ENCODE results near the gene VPS50. TPM values are rescaled to one million over a fixed set of nuclear protein-coding genes. Genes with fewer than 3 reads are reported as not detected.
A peak's percentile ranks its signal among the peaks of the same experiment; 100 is the strongest.

VPS50 gene, protein sequence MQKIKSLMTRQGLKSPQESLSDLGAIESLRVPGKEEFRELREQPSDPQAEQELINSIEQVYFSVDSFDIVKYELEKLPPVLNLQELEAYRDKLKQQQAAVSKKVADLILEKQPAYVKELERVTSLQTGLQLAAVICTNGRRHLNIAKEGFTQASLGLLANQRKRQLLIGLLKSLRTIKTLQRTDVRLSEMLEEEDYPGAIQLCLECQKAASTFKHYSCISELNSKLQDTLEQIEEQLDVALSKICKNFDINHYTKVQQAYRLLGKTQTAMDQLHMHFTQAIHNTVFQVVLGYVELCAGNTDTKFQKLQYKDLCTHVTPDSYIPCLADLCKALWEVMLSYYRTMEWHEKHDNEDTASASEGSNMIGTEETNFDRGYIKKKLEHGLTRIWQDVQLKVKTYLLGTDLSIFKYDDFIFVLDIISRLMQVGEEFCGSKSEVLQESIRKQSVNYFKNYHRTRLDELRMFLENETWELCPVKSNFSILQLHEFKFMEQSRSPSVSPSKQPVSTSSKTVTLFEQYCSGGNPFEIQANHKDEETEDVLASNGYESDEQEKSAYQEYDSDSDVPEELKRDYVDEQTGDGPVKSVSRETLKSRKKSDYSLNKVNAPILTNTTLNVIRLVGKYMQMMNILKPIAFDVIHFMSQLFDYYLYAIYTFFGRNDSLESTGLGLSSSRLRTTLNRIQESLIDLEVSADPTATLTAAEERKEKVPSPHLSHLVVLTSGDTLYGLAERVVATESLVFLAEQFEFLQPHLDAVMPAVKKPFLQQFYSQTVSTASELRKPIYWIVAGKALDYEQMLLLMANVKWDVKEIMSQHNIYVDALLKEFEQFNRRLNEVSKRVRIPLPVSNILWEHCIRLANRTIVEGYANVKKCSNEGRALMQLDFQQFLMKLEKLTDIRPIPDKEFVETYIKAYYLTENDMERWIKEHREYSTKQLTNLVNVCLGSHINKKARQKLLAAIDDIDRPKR
- total RNA-seq (41.2 TPM), polyA plus RNA-seq (10 to 100 TPM; 10.2 to 13.5 (median 10.9) TPM)

- H3K27me3 Mint-ChIP-seq = peaks cover 5% of the 10 kb centered on the region
- peak within 1 kb of the TSS; percentile 96 to 99 (median 97) for H3K27ac Mint-ChIP-seq
- DNase-seq (peak; percentile 90 to 98 (median 96)), ATAC-seq (ENCODE audit: low read depth in 2 of 2) (peak; percentile 99)
- Histone ChIP-seq H3K9me3 (ENCODE audit: control insufficient read depth in 2 of 2, low read length in 2 of 2) (no peaks in the 10 kb centered on the region), H3K27me3 (ENCODE audit: control insufficient read depth, insufficient read depth, low read length) (peaks cover 4% of the 10 kb centered on the region), H3K27ac (ENCODE audit: insufficient read depth, low read length, poor library complexity, severe bottlenecking) (peak within 1 kb of the TSS; percentile 91), H3K4me3 (ENCODE audit: low read depth, low read length) (peak within 1 kb of the TSS; percentile 96), H3K36me3 (ENCODE audit: control insufficient read depth, insufficient read depth, low read length) (no peaks in the 10 kb centered on the region), H3K4me1 (ENCODE audit: control insufficient read depth, insufficient read depth, low read length, poor library complexity, severe bottlenecking) (peaks cover 21% of the 10 kb centered on the region)
- H3K4me1 Mint-ChIP-seq = peaks cover 6 to 27% (median 13%) of the 10 kb centered on the region in 4 donors
- H3K36me3 Mint-ChIP-seq = no peaks in the 10 kb centered on the region
- H3K4me3 Mint-ChIP-seq = peak within 1 kb of the TSS; percentile 87 to 99 (median 94)
- no peaks in the 10 kb centered on the region for H3K9me3 Mint-ChIP-seq
These were observed at the start of gene VPS50 for GRCh38 chr7:93231799-93232672. Gene VPS50, plus strand, starts transcription at chr7:93232366. Its CDS starts 102 bp downstream, at chr7:93232468.

GRCh38 chr7:93185303-93186027, 46.7 kb upstream of the VPS50 start:
- H3K36me3 Mint-ChIP-seq = no peaks in the 10 kb centered on the region
- no peaks in the 10 kb centered on the region for H3K9me3 ChIP-seq (ENCODE audit: control insufficient read depth in 2 of 2, low read length in 2 of 2)
- H3K9me3 Mint-ChIP-seq = peaks cover 0 to 3% (median 0%) of the 10 kb centered on the region in 7 donors
- DNase-seq (peak in 1 of 3 donors; percentile 32), ATAC-seq (ENCODE audit: low read depth in 2 of 2) (no peak)
- no peak overlapping the region for H3K27ac Mint-ChIP-seq
- H3K4me1 ChIP-seq (ENCODE audit: control insufficient read depth, insufficient read depth, low read length, poor library complexity, severe bottlenecking) = no peaks in the 10 kb centered on the region
- no peaks in the 10 kb centered on the region for H3K4me1 Mint-ChIP-seq
- no peak overlapping the region for H3K27ac ChIP-seq (ENCODE audit: insufficient read depth, low read length, poor library complexity, severe bottlenecking)
- no peak overlapping the region for H3K4me3 Mint-ChIP-seq
- no peak overlapping the region for H3K4me3 ChIP-seq (ENCODE audit: low read depth, low read length)
- H3K27me3 ChIP-seq (ENCODE audit: control insufficient read depth, insufficient read depth, low read length) = peaks cover 18% of the 10 kb centered on the region
- no peaks in the 10 kb centered on the region for H3K36me3 ChIP-seq (ENCODE audit: control insufficient read depth, insufficient read depth, low read length)
- H3K27me3 Mint-ChIP-seq = peaks cover 22% of the 10 kb centered on the region

- Mint-ChIP-seq H3K4me1 (no peaks in the 10 kb centered on the region), H3K4me3 (no peak overlapping the region), H3K27ac (no peak overlapping the region), H3K36me3 (no peaks in the 10 kb centered on the region), H3K9me3 (peaks cover 0 to 3% (median 0%) of the 10 kb centered on the region in 7 donors), H3K27me3 (peaks cover 42% of the 10 kb centered on the region)
- Histone ChIP-seq H3K4me3 (ENCODE audit: low read depth, low read length) (no peak overlapping the region), H3K27me3 (ENCODE audit: control insufficient read depth, insufficient read depth, low read length) (peaks cover 39% of the 10 kb centered on the region), H3K4me1 (ENCODE audit: control insufficient read depth, insufficient read depth, low read length, poor library complexity, severe bottlenecking) (no peaks in the 10 kb centered on the region), H3K27ac (ENCODE audit: insufficient read depth, low read length, poor library complexity, severe bottlenecking) (no peak overlapping the region), H3K36me3 (ENCODE audit: control insufficient read depth, insufficient read depth, low read length) (no peaks in the 10 kb centered on the region), H3K9me3 (ENCODE audit: control insufficient read depth in 2 of 2, low read length in 2 of 2) (no peaks in the 10 kb centered on the region)
- no peak for DNase-seq
- no peak for ATAC-seq (ENCODE audit: low read depth in 2 of 2)
These were observed 43.1 kb upstream of the VPS50 start for GRCh38 chr7:93188870-93189634.

DNA sequence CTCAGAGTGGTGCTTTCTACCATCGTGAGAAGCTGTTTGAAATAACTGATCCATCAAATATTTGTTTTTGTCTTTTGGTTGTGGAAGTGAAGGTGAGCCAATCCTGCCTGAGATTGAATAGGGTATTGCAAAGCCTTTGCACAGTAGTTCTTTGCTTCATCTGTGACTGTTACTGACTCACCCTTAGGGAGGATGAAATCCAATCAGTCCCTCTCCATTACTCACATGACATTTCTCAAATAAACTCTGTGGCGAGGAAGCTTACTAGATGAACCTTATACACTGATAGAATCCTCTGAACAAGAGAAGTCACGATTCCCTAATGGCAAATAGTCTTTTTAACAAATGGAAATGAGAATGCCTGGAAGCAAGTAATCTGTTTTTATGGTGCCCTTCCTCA, 37.8 kb upstream of the VPS50 start:
- H3K9me3 ChIP-seq (ENCODE audit: control insufficient read depth in 2 of 2, low read length in 2 of 2) = no peaks in the 10 kb centered on the region
- no peak overlapping the region for H3K27ac ChIP-seq (ENCODE audit: insufficient read depth, low read length, poor library complexity, severe bottlenecking)
- H3K9me3 Mint-ChIP-seq = peaks cover 0 to 3% (median 0%) of the 10 kb centered on the region in 7 donors
- no peak for DNase-seq
- H3K4me3 ChIP-seq (ENCODE audit: low read depth, low read length) = no peak overlapping the region
- no peaks in the 10 kb centered on the region for H3K36me3 ChIP-seq (ENCODE audit: control insufficient read depth, insufficient read depth, low read length)
- no peaks in the 10 kb centered on the region for H3K4me1 Mint-ChIP-seq
- ATAC-seq (ENCODE audit: low read depth in 2 of 2) = no peak
- no peaks in the 10 kb centered on the region for H3K36me3 Mint-ChIP-seq
- H3K27ac Mint-ChIP-seq = no peak overlapping the region
- H3K27me3 ChIP-seq (ENCODE audit: control insufficient read depth, insufficient read depth, low read length) = peaks cover 39% of the 10 kb centered on the region
- no peaks in the 10 kb centered on the region for H3K4me1 ChIP-seq (ENCODE audit: control insufficient read depth, insufficient read depth, low read length, poor library complexity, severe bottlenecking)
- H3K27me3 Mint-ChIP-seq = peaks cover 59% of the 10 kb centered on the region
- no peak overlapping the region for H3K4me3 Mint-ChIP-seq

DNA sequence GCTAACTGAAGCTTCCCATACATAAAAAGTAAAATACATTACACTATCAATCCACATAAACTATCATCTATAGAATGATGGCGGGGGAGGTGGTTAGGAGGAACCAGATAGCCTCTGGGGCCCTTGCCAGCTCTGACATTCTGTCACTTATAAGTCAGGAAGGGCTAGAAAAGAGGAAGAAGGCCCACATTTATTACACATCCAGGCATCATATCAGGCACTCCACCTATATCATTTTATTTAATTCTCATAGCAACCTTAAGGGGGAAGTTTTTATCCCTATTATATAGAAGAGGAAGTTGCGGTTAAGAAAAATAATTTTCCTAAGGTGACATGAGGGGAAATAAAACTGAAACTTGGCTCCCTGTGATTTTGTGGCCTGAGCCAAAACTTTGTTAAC, 35.8 kb upstream of the VPS50 start:
- Histone ChIP-seq H3K36me3 (ENCODE audit: control insufficient read depth, insufficient read depth, low read length) (no peaks in the 10 kb centered on the region), H3K27me3 (ENCODE audit: control insufficient read depth, insufficient read depth, low read length) (peaks cover 31% of the 10 kb centered on the region), H3K27ac (ENCODE audit: insufficient read depth, low read length, poor library complexity, severe bottlenecking) (no peak overlapping the region), H3K9me3 (ENCODE audit: control insufficient read depth in 2 of 2, low read length in 2 of 2) (no peaks in the 10 kb centered on the region), H3K4me3 (ENCODE audit: low read depth, low read length) (no peak overlapping the region), H3K4me1 (ENCODE audit: control insufficient read depth, insufficient read depth, low read length, poor library complexity, severe bottlenecking) (no peaks in the 10 kb centered on the region)
- H3K4me3 Mint-ChIP-seq = no peak overlapping the region
- peaks cover 0 to 3% (median 0%) of the 10 kb centered on the region in 7 donors for H3K9me3 Mint-ChIP-seq
- no peak overlapping the region for H3K27ac Mint-ChIP-seq
- no peaks in the 10 kb centered on the region for H3K4me1 Mint-ChIP-seq
- no peak for ATAC-seq (ENCODE audit: low read depth in 2 of 2)
- H3K36me3 Mint-ChIP-seq = no peaks in the 10 kb centered on the region
- peaks cover 61% of the 10 kb centered on the region for H3K27me3 Mint-ChIP-seq
- no peak for DNase-seq

- no peak overlapping the region for H3K4me3 ChIP-seq (ENCODE audit: low read depth, low read length)
These were observed 33.7 kb upstream of the VPS50 start for GRCh38 chr7:93198472-93198871.

More at GRCh38 chr7:93198472-93198871, 33.7 kb upstream of the VPS50 start:
- H3K9me3 Mint-ChIP-seq = peaks cover 0 to 3% (median 0%) of the 10 kb centered on the region in 7 donors
- H3K27me3 ChIP-seq (ENCODE audit: control insufficient read depth, insufficient read depth, low read length) = peaks cover 23% of the 10 kb centered on the region
- H3K27ac Mint-ChIP-seq = no peak overlapping the region
- peaks cover 43% of the 10 kb centered on the region for H3K27me3 Mint-ChIP-seq
- no peaks in the 10 kb centered on the region for H3K9me3 ChIP-seq (ENCODE audit: control insufficient read depth in 2 of 2, low read length in 2 of 2)
- H3K27ac ChIP-seq (ENCODE audit: insufficient read depth, low read length, poor library complexity, severe bottlenecking) = no peak overlapping the region
- no peaks in the 10 kb centered on the region for H3K4me1 Mint-ChIP-seq
- no peaks in the 10 kb centered on the region for H3K4me1 ChIP-seq (ENCODE audit: control insufficient read depth, insufficient read depth, low read length, poor library complexity, severe bottlenecking)
- no peak for DNase-seq
- no peak overlapping the region for H3K4me3 Mint-ChIP-seq
- ATAC-seq (ENCODE audit: low read depth in 2 of 2) = no peak
- H3K36me3 Mint-ChIP-seq = no peaks in the 10 kb centered on the region
- no peaks in the 10 kb centered on the region for H3K36me3 ChIP-seq (ENCODE audit: control insufficient read depth, insufficient read depth, low read length)
